Measurements from ENCODE around the gene ZDHHC19. TPM values are rescaled to one million over a fixed set of nuclear protein-coding genes. Genes with fewer than 3 reads are reported as not detected.
A peak's percentile ranks its signal among the peaks of the same experiment; 100 is the strongest.

The ZDHHC19 gene
- total RNA-seq, 2 experiments from 2014 or later: not detected

DNA sequence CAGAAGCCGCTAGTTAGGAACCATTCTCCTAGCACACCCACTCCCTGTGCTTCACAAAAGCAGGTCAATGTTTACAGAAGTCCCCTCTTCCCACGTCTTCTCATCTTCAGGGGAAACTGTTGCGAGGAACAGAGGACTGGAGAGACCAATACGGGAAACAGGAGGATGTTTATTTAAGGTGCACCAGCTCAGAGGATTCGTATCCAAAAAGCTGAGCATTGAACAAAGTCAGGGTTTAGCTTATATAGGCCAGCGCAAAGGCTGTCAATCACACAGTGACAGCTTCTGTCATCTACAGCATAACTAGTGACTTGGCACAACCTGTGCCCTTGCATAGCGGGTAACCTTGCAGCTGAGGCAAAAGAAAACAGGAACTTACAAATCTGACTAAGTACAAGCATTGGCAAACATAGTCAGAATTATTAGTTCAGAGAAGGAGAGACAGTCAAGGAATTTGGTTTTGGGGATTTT lies 61.3 kb downstream of the ZDHHC19 start:
- Mint-ChIP-seq H3K27me3 (no peaks in the 10 kb centered on the region), H3K36me3 (ENCODE audit: low read depth) (no peaks in the 10 kb centered on the region), H3K4me1 (ENCODE audit: low read depth) (peaks cover 3% of the 10 kb centered on the region), H3K27ac (no peak overlapping the region), H3K9me3 (no peaks in the 10 kb centered on the region), H3K4me3 (no peak overlapping the region)
- ATAC-seq: no peak
- TF ChIP-seq, protein P1, sequence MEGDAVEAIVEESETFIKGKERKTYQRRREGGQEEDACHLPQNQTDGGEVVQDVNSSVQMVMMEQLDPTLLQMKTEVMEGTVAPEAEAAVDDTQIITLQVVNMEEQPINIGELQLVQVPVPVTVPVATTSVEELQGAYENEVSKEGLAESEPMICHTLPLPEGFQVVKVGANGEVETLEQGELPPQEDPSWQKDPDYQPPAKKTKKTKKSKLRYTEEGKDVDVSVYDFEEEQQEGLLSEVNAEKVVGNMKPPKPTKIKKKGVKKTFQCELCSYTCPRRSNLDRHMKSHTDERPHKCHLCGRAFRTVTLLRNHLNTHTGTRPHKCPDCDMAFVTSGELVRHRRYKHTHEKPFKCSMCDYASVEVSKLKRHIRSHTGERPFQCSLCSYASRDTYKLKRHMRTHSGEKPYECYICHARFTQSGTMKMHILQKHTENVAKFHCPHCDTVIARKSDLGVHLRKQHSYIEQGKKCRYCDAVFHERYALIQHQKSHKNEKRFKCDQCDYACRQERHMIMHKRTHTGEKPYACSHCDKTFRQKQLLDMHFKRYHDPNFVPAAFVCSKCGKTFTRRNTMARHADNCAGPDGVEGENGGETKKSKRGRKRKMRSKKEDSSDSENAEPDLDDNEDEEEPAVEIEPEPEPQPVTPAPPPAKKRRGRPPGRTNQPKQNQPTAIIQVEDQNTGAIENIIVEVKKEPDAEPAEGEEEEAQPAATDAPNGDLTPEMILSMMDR (IDR thresholded peaks at IDR 0.05): no peak
- no peak for DNase-seq
- intact Hi-C loops (cut with micrococcal nuclease): no loop called here
- ChIA-PET POLR2A (no interaction called here), CTCF (interaction anchor here (0.9 kb wide), 1 partner anchor 10 kb away, joined by 3 read pairs; no protein-coding TSS in a partner anchor)

GRCh38 chr3:196149375-196149774 lies 61.8 kb downstream of the ZDHHC19 start:
- no peaks in the 10 kb centered on the region for H3K36me3 Mint-ChIP-seq (ENCODE audit: low read depth)
- H3K4me3 Mint-ChIP-seq: no peak overlapping the region
- ATAC-seq: no peak
- intact Hi-C loops (cut with micrococcal nuclease): no loop called here
- no peaks in the 10 kb centered on the region for H3K27me3 Mint-ChIP-seq
- H3K4me1 Mint-ChIP-seq (ENCODE audit: low read depth): peaks cover 1% of the 10 kb centered on the region
- no peak overlapping the region for H3K27ac Mint-ChIP-seq
- peak; percentile 36 for DNase-seq
- no peaks in the 10 kb centered on the region for H3K9me3 Mint-ChIP-seq
- TF ChIP-seq, protein P1 (IDR thresholded peaks at IDR 0.05): no peak
- POLR2A ChIA-PET: no interaction called here
- CTCF ChIA-PET: no interaction called here

Other genes starting within 250 kb of the ZDHHC19 start
- gene TFRC, start 129.3 kb downstream of the ZDHHC19 start, total RNA-seq: 100 to 1,000 TPM; 521 to 524 TPM
- gene SLC51A, start 5.1 kb upstream of the ZDHHC19 start, total RNA-seq: not detected
- gene PCYT1A, start 76.3 kb upstream of the ZDHHC19 start, total RNA-seq: 10 to 100 TPM; 31.0 to 33.7 TPM
- gene DYNLT2B, start 106.8 kb upstream of the ZDHHC19 start, total RNA-seq: 1 to 10 TPM; 8.8 to 9.5 TPM
- not detected for gene TM4SF19, start 127.0 kb upstream of the ZDHHC19 start, total RNA-seq
- 10 to 100 TPM; 58.4 to 63.7 TPM for gene UBXN7, start 221.0 kb upstream of the ZDHHC19 start, total RNA-seq

Measured in activated CD8-positive, alpha-beta T cell treated with anti-CD3 and anti-CD28 coated beads for 36 hours (primary cell).